Mucosa of descending colon (tissue), 3 donors: ENCODE measurements around the gene ACOXL. TPM values are rescaled to one million over a fixed set of nuclear protein-coding genes. Genes with fewer than 3 reads are reported as not detected.

ENCODE experiments used
- ATAC-seq: fragments of 200-7000 bp; cut with Tn5 transposase; one replicate; pipeline ENCODE4 v1.9.1; 2020; ENCODE audit warnings: mild to moderate bottlenecking, moderate library complexity
- DNase-seq, 3 donors: peaks; one replicate each; pipeline ENCODE4 v3.0.0-alpha.2; 2020
- H3K36me3 ChIP-seq: fragments of 200-600 bp; one replicate; pipeline ENCODE4 v1.8.0; 2021; ENCODE audit warnings: low read depth, mild to moderate bottlenecking
- H3K4me1 ChIP-seq: fragments of 200-600 bp; one replicate; pipeline ENCODE4 v1.8.0; 2021; ENCODE audit warnings: low read depth, mild to moderate bottlenecking
- H3K4me3 ChIP-seq: fragments of 200-600 bp; one replicate; pipeline ENCODE4 v1.8.0; 2021; ENCODE audit warnings: mild to moderate bottlenecking
- H3K9me3 ChIP-seq: fragments of 200-600 bp; one replicate; pipeline ENCODE4 v1.8.0; 2021; ENCODE audit warnings: mild to moderate bottlenecking
- intact Hi-C, 2 donors: fragments of 100-400 bp; cut with DNase I in 1 of 2; cut with micrococcal nuclease in 1 of 2; formaldehyde crosslinking; loops; one replicate each; pipeline versions ENCODE4 v1.11.0 to v1.11.1; 2022; cut with DNase I, micrococcal nuclease
- total RNA-seq, 3 donors: library from RNA; stranded (reverse); fragmentation: NEBNext Ultra II Directional in 2 of 3; extraction: Animal tissue kit (Norgen Biotek cat#: 25700) in 2 of 3; gene quantifications; one replicate each; pipeline versions ENCODE4 v1.2.1 to v1.2.4, GENCODE V29; 2021 to 2023
- TF ChIP-seq, protein P1 (sequence below): fragments of 200-600 bp; IDR thresholded peaks from one replicate; pipeline ENCODE4 v1.8.0; 2022; ENCODE audit warnings: antibody characterized with exemption, mild to moderate bottlenecking
- donor health status: DM: no; HTN: no; CAD: no; lungs with moderate emphysema.
- donor health status: DM: no; HTN: no; CAD: no.
- donor health status: DM: no; HTN: yes; CAD: no.

ACOXL gene
- total RNA-seq, 3 donors from 2014 or later, result 0.51 to 1.2 (median 0.87) TPM

DNA sequence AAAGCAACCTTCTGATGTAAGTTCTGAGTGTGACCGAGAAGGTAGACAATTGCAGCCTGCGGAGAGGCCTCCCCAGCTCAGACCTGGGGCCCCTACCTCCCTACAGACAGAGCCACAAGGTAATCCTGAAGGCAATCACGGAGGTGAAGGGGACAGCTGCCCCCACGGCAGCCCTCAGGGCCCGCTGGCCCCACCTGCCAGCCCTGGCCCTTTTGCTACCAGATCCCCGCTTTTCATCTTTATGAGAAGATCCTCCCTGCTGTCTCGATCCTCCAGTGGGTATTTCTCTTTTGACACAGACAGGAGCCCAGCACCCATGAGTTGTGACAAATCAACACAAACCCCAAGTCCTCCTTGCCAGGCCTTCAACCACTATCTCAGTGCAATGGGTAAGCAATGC, 391.4 kb downstream of the ACOXL start:
- Histone ChIP-seq H3K36me3 (no peaks in the 10 kb centered on the region), H3K4me3 (no peak overlapping the region), H3K4me1 (peaks cover 15% of the 10 kb centered on the region), H3K9me3 (no peaks in the 10 kb centered on the region)
- DNase-seq (no peak), ATAC-seq (no peak)
- TF ChIP-seq, protein P1, sequence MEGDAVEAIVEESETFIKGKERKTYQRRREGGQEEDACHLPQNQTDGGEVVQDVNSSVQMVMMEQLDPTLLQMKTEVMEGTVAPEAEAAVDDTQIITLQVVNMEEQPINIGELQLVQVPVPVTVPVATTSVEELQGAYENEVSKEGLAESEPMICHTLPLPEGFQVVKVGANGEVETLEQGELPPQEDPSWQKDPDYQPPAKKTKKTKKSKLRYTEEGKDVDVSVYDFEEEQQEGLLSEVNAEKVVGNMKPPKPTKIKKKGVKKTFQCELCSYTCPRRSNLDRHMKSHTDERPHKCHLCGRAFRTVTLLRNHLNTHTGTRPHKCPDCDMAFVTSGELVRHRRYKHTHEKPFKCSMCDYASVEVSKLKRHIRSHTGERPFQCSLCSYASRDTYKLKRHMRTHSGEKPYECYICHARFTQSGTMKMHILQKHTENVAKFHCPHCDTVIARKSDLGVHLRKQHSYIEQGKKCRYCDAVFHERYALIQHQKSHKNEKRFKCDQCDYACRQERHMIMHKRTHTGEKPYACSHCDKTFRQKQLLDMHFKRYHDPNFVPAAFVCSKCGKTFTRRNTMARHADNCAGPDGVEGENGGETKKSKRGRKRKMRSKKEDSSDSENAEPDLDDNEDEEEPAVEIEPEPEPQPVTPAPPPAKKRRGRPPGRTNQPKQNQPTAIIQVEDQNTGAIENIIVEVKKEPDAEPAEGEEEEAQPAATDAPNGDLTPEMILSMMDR, result no peak
- intact Hi-C loops, result no loop called here

DNA sequence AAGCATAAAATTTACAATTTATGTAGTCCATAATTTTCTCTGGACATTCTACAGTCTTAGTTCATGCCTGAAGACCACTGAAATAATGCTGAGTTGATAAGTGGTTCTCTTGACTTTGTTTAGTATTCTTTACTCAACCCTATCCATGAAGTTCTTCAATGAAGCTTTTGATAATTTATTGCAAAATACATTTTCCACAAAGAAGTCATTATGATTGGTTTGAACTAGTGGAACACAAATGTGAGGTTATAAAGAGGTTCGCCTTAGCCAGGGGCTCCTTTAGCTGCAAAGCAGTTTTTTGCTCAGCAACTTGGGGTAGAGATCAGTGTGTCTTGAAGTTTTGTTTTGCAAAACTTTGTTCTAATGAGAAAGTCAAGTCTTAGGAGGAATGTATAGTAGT, 394.2 kb downstream of the ACOXL start:
- H3K36me3 ChIP-seq, result no peaks in the 10 kb centered on the region
- intact Hi-C loops, result no loop called here
- no peaks in the 10 kb centered on the region for H3K9me3 ChIP-seq
- H3K4me1 ChIP-seq, result peaks cover 6% of the 10 kb centered on the region
- TF ChIP-seq, protein P1, result no peak
- no peak for DNase-seq
- H3K4me3 ChIP-seq, result no peak overlapping the region
- no peak for ATAC-seq

DNA sequence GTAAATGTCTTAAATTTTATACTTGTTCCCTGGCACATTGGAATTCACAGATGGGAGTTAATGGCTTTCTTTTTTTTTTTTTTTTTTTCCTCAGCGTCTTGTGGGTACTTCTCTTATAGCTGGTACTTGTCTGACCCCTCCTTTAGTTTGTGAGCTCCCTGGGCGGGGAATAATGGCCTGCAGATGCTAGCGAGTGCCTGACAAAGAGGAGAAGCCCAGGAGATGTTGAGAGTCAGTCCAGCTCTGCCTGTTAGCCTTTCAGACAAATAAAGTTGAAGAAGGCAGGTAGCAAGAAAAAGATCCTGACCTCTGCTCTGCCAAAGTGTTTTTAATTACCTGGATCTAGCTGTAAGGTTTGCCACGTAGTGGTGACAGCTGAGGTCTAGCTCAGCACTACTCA, 395.0 kb downstream of the ACOXL start:
- TF ChIP-seq, protein P1, result no peak
- H3K4me3 ChIP-seq, result no peak overlapping the region
- H3K9me3 ChIP-seq, result no peaks in the 10 kb centered on the region
- peaks cover 6% of the 10 kb centered on the region for H3K4me1 ChIP-seq
- H3K36me3 ChIP-seq, result no peaks in the 10 kb centered on the region
- no peak for DNase-seq
- ATAC-seq, result no peak
- intact Hi-C loops, result no loop called here

DNA sequence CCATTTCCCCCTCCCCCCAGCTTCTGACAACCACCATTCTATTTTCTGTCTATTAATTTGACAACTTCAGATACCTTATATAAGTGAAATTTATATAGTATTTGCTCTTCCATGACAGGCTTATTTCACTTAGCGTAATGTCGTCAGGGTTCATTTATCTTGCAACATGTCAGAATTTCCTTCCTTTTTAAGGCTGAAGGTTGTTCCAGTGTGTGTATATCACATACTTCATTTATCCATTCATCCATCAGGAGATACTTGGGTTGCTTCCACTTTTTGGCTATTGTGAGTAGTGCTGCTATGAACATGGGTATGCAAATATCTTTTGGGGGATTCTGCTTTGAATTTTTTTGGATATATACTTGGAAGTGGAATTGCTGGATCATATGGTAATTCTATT, 395.7 kb downstream of the ACOXL start:
- no peak for ATAC-seq
- TF ChIP-seq, protein P1, result no peak
- Histone ChIP-seq H3K36me3 (no peaks in the 10 kb centered on the region), H3K4me3 (no peak overlapping the region), H3K9me3 (no peaks in the 10 kb centered on the region), H3K4me1 (peaks cover 6% of the 10 kb centered on the region)
- intact Hi-C loops, result no loop called here
- DNase-seq, result no peak

DNA sequence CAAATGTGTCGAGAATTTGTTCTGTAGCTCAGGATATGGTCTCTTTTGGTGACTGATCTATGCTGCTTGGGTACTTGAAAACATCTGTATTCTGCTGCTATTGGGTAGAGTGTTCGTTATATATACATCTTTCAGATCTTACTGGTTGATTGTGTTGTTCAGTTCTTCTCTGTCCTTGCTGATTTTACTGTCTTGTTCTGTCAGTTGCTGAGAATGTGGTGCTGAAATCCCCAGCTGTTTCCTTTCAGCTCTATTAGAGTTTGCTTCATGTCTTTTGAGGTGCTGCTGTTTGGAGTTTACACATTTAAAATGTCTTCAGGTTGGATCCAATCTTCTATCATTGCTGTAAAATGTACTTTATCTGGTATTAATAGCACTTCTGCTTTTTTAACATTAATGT, 401.2 kb downstream of the ACOXL start:
- Histone ChIP-seq H3K9me3 (no peaks in the 10 kb centered on the region), H3K4me1 (no peaks in the 10 kb centered on the region), H3K36me3 (no peaks in the 10 kb centered on the region), H3K4me3 (no peak overlapping the region)
- ATAC-seq (no peak), DNase-seq (no peak)
- intact Hi-C loops, result no loop called here
- TF ChIP-seq, protein P1, result no peak

DNA sequence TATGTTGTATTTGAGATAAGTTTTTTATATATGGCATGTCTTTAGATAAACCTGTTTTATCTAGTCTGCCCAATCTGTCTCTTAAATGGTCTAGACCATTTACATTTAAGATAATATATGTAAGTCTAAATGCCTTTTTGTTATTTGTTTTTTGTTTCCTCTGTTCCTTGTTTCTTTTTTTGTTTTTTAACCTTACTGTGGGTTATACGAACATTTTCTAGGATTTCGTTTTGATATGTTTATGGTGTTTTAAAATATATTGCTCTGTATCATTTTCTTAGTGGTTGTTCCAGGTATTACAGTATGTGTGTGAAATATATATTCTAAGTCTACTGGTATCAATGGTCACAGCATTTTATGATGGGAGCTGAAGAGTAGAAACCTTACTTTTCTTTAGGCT, 401.7 kb downstream of the ACOXL start:
- TF ChIP-seq, protein P1, result no peak
- Histone ChIP-seq H3K4me3 (no peak overlapping the region), H3K9me3 (no peaks in the 10 kb centered on the region), H3K4me1 (no peaks in the 10 kb centered on the region), H3K36me3 (no peaks in the 10 kb centered on the region)
- intact Hi-C loops, result no loop called here
- DNase-seq (no peak), ATAC-seq (no peak)
